BLaER1 treated with 17β-estradiol and CSF1 and Interleukin-3, amounts not matched to agents 10 nM and 100 nM (cell line): ENCODE measurements around the gene CACNG7.

Source experiments
- H3K27ac ChIP-seq, 11 experiments: shearing (Covaris generic); formaldehyde crosslinking; 2 replicates each; pipeline ENCODE4 v1.8.1; 2022
- H3K27me3 ChIP-seq, 11 experiments: shearing (Covaris generic); formaldehyde crosslinking; 2 replicates each; pipeline ENCODE4 v1.8.1; 2022
- H3K36me3 ChIP-seq, 11 experiments: shearing (Covaris generic); formaldehyde crosslinking; 2 replicates each; pipeline ENCODE4 v1.8.1; 2022
- H3K4me1 ChIP-seq, 10 experiments: shearing (Covaris generic); formaldehyde crosslinking; 2 replicates each; pipeline ENCODE4 v1.8.1; 2022
- H3K4me2 ChIP-seq, 11 experiments: shearing (Covaris generic); formaldehyde crosslinking; 2 replicates each; pipeline ENCODE4 v1.8.1; 2022
- H3K4me3 ChIP-seq, 10 experiments: shearing (Covaris generic); formaldehyde crosslinking; 2 replicates each; pipeline ENCODE4 v1.8.1; 2022
- H3K9ac ChIP-seq, 11 experiments: shearing (Covaris generic); formaldehyde crosslinking; 2 replicates each; pipeline ENCODE4 v1.8.1; 2022
- H3K9me3 ChIP-seq, 11 experiments: shearing (Covaris generic); formaldehyde crosslinking; replicated peaks in 1 of 11; 2 replicates each; pipeline ENCODE4 v1.8.1; 2022
- H4K20me1 ChIP-seq, 11 experiments: shearing (Covaris generic); formaldehyde crosslinking; 2 replicates each; pipeline ENCODE4 v1.8.1; 2022
- Cebpa-rat ChIP-seq, 11 experiments: shearing (Covaris generic); IDR thresholded peaks; 2 replicates each; pipeline ENCODE4 v1.8.1; 2022

CACNG7 gene

DNA sequence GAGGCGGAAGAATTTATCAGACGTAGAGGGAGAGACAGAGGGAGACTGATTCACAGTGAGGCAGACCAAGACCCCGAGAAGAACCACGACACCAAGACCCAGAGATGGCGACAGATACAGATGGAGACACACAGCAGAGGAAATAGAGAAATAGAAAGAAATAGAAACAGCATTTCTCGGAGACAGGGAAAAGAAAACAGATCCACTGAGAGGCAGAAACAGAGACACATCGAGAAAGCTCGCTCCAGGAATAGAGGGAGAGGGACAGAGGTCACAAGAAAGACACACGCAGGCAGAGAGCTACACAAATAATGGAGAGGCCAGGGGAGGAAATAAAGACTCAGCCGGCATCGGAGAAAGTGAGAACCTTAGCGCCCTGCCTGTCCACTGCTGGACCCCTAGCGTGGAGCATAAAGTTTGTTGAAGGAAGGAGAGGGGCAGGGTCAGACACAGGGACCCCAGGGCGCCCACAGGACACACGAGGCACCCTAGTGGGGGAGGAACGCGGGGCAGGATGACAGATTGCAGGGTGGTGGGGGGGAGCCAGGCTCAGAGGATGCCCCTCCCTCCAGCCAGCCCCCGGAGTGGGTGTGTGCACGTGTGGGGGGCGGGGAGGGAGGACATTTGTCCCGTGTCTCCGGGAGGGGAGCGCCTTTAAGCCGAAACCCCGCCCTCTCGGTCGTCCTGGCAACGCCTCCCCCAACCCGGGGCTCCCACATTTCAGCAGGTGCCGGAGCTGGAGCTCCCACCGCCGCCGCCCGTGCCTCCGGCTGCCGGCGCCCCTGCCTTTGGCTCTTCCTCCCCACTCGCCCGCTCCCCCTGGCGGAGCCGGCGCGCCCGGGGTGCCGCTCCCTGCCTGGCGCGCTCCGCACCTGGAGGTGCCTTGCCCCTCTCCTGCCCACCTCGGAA, 27.3 kb upstream of the CACNG7 start, which contains the start of gene PRKCG:
Gene PRKCG (plus strand): TSS at position 716 of the 909 bp plus-strand sequence. CDS start 298 bp downstream, outside the sequence.
- Histone ChIP-seq H3K9ac (peak within 1 kb of the TSS; percentile 34 to 74 (median 69); a peak in 21 of 22 replicates), H4K20me1 (peaks cover 4 to 8% (median 6%) of the 10 kb centered on the region in 11 experiments; a peak in 14 of 22 replicates), H3K27me3 (peaks cover 0 to 29% (median 11%) of the 10 kb centered on the region in 11 experiments; a peak in 14 of 22 replicates), H3K4me3 (peak within 1 kb of the TSS; percentile 51 to 74 (median 62)), H3K27ac (peak within 1 kb of the TSS in 10 of 11 experiments; percentile 9 to 67 (median 56); a peak in 18 of 22 replicates), H3K4me2 (peak within 1 kb of the TSS; percentile 92 to 99 (median 98)), H3K36me3 (peaks cover 0 to 5% (median 3%) of the 10 kb centered on the region in 11 experiments; a peak in 15 of 22 replicates), H3K9me3 (no peaks in the 10 kb centered on the region), H3K4me1 (peaks cover 43 to 86% (median 76%) of the 10 kb centered on the region in 10 experiments)
- no peak for TF ChIP-seq Cebpa-rat (IDR thresholded peaks at IDR 0.05)

DNA sequence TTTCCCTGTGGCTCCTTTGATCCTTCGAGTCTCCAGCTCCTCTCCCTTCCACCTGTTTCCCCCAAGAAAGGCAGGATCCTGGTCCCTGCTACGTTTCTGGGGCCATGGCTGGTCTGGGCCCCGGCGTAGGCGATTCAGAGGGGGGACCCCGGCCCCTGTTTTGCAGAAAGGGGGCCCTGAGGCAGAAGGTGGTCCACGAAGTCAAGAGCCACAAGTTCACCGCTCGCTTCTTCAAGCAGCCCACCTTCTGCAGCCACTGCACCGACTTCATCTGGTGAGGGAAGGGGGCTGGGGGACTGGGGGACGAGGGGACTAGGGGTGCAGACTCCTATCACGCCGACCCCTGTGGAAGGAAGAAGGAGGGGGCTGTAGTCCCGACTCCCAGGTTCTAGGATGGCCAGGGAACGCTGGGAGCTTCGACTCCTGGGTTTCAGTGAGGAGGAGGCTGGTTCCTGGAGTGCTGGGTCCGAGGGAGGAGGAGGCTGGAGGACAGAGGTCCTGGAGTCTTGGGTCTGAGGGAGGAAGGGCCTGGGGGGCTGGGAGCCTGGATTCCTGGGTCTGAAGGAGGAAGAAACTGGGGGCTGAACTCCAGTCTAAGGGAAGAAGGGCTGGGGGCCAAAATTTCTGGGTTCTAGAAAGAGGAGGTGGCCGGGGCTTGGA, 26.6 kb upstream of the CACNG7 start:
- Histone ChIP-seq H3K4me2 (peak overlapping the region; percentile 92 to 99 (median 98)), H3K27me3 (peaks cover 0 to 29% (median 11%) of the 10 kb centered on the region in 11 experiments; a peak in 14 of 22 replicates), H3K27ac (peak overlapping the region in 8 of 11 experiments; percentile 9 to 67 (median 56); a peak in 11 of 22 replicates), H3K4me1 (peaks cover 36 to 78% (median 68%) of the 10 kb centered on the region in 10 experiments), H4K20me1 (no peaks in the 10 kb centered on the region), H3K9ac (peak overlapping the region; percentile 34 to 74 (median 69); a peak in 21 of 22 replicates), H3K4me3 (peak overlapping the region; percentile 51 to 74 (median 62)), H3K36me3 (no peaks in the 10 kb centered on the region), H3K9me3 (no peaks in the 10 kb centered on the region)
- TF ChIP-seq Cebpa-rat (IDR thresholded peaks at IDR 0.05), result no peak

- Histone ChIP-seq H3K27me3 (peaks cover 0 to 29% (median 11%) of the 10 kb centered on the region in 11 experiments; a peak in 14 of 22 replicates), H3K4me2 (peak overlapping the region; percentile 92 to 99 (median 98))
Observed at GRCh38 chr19:53883231-53883661, 25.8 kb upstream of the CACNG7 start.

GRCh38 chr19:53883741-53884140, 25.3 kb upstream of the CACNG7 start:
- Histone ChIP-seq H3K4me2 (peak overlapping the region in 8 of 11 experiments; percentile 71 to 99 (median 98); a peak in 15 of 22 replicates), H3K36me3 (no peaks in the 10 kb centered on the region), H3K27me3 (peaks cover 0 to 29% (median 11%) of the 10 kb centered on the region in 11 experiments; a peak in 14 of 22 replicates), H3K9me3 (no peaks in the 10 kb centered on the region), H3K4me3 (no peak overlapping the region), H4K20me1 (no peaks in the 10 kb centered on the region), H3K27ac (no peak overlapping the region), H3K9ac (peak overlapping the region in 2 of 11 experiments; percentile 2 to 44; a peak in 2 of 22 replicates), H3K4me1 (peaks cover 35 to 66% (median 63%) of the 10 kb centered on the region in 10 experiments)
- no peak for TF ChIP-seq Cebpa-rat (IDR thresholded peaks at IDR 0.05)

More at GRCh38 chr19:53883231-53883661, 25.8 kb upstream of the CACNG7 start:
- no peak for TF ChIP-seq Cebpa-rat (IDR thresholded peaks at IDR 0.05)
- peaks cover 36 to 71% (median 66%) of the 10 kb centered on the region in 10 experiments for H3K4me1 ChIP-seq
- peak overlapping the region in 5 of 11 experiments; percentile 23 to 74 (median 31); a peak in 5 of 22 replicates for H3K9ac ChIP-seq
- H3K36me3 ChIP-seq, result no peaks in the 10 kb centered on the region
- H3K9me3 ChIP-seq, result no peaks in the 10 kb centered on the region
- peak overlapping the region in 9 of 10 experiments; percentile 24 to 74 (median 62); a peak in 14 of 20 replicates for H3K4me3 ChIP-seq
- H3K27ac ChIP-seq, result no peak overlapping the region
- H4K20me1 ChIP-seq, result no peaks in the 10 kb centered on the region

GRCh38 chr19:53884256-53884655, 24.8 kb upstream of the CACNG7 start:
- H3K27ac ChIP-seq, result no peak overlapping the region
- peak overlapping the region in 8 of 11 experiments; percentile 71 to 99 (median 98); a peak in 16 of 22 replicates for H3K4me2 ChIP-seq
- H3K36me3 ChIP-seq, result no peaks in the 10 kb centered on the region
- H3K4me3 ChIP-seq, result no peak overlapping the region
- H3K9me3 ChIP-seq, result no peaks in the 10 kb centered on the region
- peaks cover 0 to 29% (median 11%) of the 10 kb centered on the region in 11 experiments; a peak in 14 of 22 replicates for H3K27me3 ChIP-seq
- TF ChIP-seq Cebpa-rat (IDR thresholded peaks at IDR 0.05), result no peak
- H4K20me1 ChIP-seq, result no peaks in the 10 kb centered on the region
- no peak overlapping the region for H3K9ac ChIP-seq
- peaks cover 31 to 61% (median 59%) of the 10 kb centered on the region in 10 experiments for H3K4me1 ChIP-seq

- Histone ChIP-seq H3K9ac (no peak overlapping the region), H3K4me2 (peak overlapping the region in 7 of 11 experiments; percentile 5 to 98 (median 44); a peak in 12 of 22 replicates), H3K4me3 (no peak overlapping the region), H3K9me3 (no peaks in the 10 kb centered on the region), H3K27ac (no peak overlapping the region), H4K20me1 (no peaks in the 10 kb centered on the region), H3K27me3 (peaks cover 0 to 29% (median 11%) of the 10 kb centered on the region in 11 experiments; a peak in 14 of 22 replicates), H3K36me3 (no peaks in the 10 kb centered on the region), H3K4me1 (peaks cover 26 to 56% (median 53%) of the 10 kb centered on the region in 10 experiments)
- no peak for TF ChIP-seq Cebpa-rat (IDR thresholded peaks at IDR 0.05)
Observed at GRCh38 chr19:53885036-53885435, 24.0 kb upstream of the CACNG7 start.

GRCh38 chr19:53892301-53892980, 16.6 kb upstream of the CACNG7 start:
- no peak overlapping the region for H3K4me2 ChIP-seq
- no peak for TF ChIP-seq Cebpa-rat (IDR thresholded peaks at IDR 0.05)
- H3K4me1 ChIP-seq, result peaks cover 0 to 9% (median 0%) of the 10 kb centered on the region in 10 experiments; a peak in 7 of 20 replicates
- H3K4me3 ChIP-seq, result no peak overlapping the region
- no peaks in the 10 kb centered on the region; a peak in 1 of 22 replicates for H4K20me1 ChIP-seq
- no peaks in the 10 kb centered on the region for H3K36me3 ChIP-seq
- H3K27ac ChIP-seq, result no peak overlapping the region
- no peaks in the 10 kb centered on the region for H3K9me3 ChIP-seq
- H3K9ac ChIP-seq, result no peak overlapping the region
- H3K27me3 ChIP-seq, result peaks cover 0 to under 1% (median 0%) of the 10 kb centered on the region in 11 experiments; a peak in 2 of 22 replicates

DNA sequence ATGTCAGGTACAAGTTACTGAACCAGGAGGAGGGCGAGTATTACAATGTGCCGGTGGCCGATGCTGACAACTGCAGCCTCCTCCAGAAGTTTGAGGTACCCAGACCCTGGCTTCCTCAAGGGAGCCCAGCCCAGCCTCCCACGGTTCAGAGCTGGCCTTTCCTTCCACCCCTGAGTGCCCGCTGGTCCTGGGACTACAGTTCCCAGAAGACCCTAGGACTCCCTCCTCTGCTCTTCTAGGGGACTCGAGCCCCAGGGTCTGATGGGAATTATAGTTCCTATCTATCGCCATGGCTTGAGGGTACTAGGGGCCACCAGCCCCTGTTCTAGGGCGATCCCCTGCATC, 16.1 kb upstream of the CACNG7 start:
- peaks cover 0 to 14% (median 1%) of the 10 kb centered on the region in 10 experiments; a peak in 9 of 20 replicates for H3K4me1 ChIP-seq
- H3K4me3 ChIP-seq, result no peak overlapping the region
- no peaks in the 10 kb centered on the region for H3K9me3 ChIP-seq
- no peak overlapping the region for H3K27ac ChIP-seq
- peaks cover 0 to 1% (median 0%) of the 10 kb centered on the region in 11 experiments; a peak in 2 of 22 replicates for H4K20me1 ChIP-seq
- peaks cover under 1 to 6% (median 3%) of the 10 kb centered on the region in 11 experiments; a peak in 13 of 22 replicates for H3K27me3 ChIP-seq
- H3K36me3 ChIP-seq, result no peaks in the 10 kb centered on the region
- H3K4me2 ChIP-seq, result no peak overlapping the region
- H3K9ac ChIP-seq, result no peak overlapping the region
- TF ChIP-seq Cebpa-rat (IDR thresholded peaks at IDR 0.05), result no peak
